Measurements from ENCODE around the gene TFIP11. TPM values are rescaled to one million over a fixed set of nuclear protein-coding genes. Genes with fewer than 3 reads are reported as not detected.

Gene TFIP11
- total and polyA plus RNA-seq, 2 donors from 2014 or later = 26.7 to 34.2 TPM

DNA sequence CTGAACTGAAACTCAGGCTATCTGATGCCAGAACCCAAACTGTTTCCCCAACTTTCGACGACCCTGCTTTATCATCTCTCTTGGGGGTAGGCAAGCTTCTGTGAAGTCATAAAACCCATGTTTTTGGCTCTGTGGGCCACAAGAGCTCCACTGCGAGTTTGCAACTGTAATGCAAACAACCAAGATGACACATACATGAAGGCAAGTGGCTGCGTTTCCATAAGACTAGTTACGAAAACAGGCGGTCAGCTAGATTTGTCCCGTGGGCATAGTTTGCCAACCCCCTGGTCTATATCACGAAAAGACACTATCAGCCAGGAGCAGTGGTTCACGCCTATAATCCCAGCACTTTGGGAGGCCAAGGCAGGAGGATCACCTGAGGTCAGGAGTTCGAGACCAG is 40.2 kb upstream of the TFIP11 start:
- H3K9ac ChIP-seq (ENCODE audit: low read length in 3 of 3) = no peak overlapping the region
- DNase-seq = no peak
- TF ChIP-seq, protein P1, sequence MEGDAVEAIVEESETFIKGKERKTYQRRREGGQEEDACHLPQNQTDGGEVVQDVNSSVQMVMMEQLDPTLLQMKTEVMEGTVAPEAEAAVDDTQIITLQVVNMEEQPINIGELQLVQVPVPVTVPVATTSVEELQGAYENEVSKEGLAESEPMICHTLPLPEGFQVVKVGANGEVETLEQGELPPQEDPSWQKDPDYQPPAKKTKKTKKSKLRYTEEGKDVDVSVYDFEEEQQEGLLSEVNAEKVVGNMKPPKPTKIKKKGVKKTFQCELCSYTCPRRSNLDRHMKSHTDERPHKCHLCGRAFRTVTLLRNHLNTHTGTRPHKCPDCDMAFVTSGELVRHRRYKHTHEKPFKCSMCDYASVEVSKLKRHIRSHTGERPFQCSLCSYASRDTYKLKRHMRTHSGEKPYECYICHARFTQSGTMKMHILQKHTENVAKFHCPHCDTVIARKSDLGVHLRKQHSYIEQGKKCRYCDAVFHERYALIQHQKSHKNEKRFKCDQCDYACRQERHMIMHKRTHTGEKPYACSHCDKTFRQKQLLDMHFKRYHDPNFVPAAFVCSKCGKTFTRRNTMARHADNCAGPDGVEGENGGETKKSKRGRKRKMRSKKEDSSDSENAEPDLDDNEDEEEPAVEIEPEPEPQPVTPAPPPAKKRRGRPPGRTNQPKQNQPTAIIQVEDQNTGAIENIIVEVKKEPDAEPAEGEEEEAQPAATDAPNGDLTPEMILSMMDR (IDR thresholded peaks at IDR 0.05; ENCODE audit: borderline replicate concordance, extremely low read depth, insufficient read depth) = no peak
- no peak for FAIRE-seq
- no peaks in the 10 kb centered on the region for H3K36me3 ChIP-seq (ENCODE audit: control insufficient read depth in 2 of 3, insufficient read depth in 3 of 3, low read length in 3 of 3)
- H3K9me3 ChIP-seq (ENCODE audit: control insufficient read depth in 2 of 3, insufficient read depth in 1 of 3, low read length in 3 of 3) = no peaks in the 10 kb centered on the region
- peaks cover 0 to 28% (median 4%) of the 10 kb centered on the region in 3 donors for H3K4me1 ChIP-seq (ENCODE audit: control insufficient read depth in 2 of 3, insufficient read depth in 2 of 3, low read depth in 1 of 3, low read length in 3 of 3)
- H3K27me3 ChIP-seq (ENCODE audit: control insufficient read depth, insufficient read depth, low read length) = no peaks in the 10 kb centered on the region
- intact Hi-C loops (cut with DNase I) = no loop called here
- no peak overlapping the region for H3K4me3 ChIP-seq (ENCODE audit: low read length in 3 of 3)
- no peak overlapping the region for H3K27ac ChIP-seq (ENCODE audit: low read depth in 2 of 2, low read length in 2 of 2)

DNA sequence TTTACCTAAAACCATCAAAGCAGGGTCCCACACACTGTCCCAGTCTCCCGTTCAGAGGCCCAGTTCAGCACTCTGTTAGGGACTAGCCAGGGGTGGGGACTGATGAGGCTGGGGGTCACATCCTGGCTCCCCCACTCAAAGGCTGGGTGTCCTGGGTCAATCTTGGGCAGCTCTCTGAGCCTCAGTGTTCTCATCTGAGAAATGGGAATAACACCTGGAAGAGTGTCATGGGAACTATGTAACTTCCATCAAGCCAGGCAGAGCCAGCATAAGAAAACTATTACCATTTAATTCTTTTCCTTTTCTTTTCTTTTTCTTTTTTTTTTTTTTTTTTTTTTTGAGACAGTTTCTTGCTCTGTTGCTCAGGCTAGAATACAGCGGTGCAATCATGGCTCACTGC is 39.3 kb upstream of the TFIP11 start:
- Histone ChIP-seq H3K27me3 (ENCODE audit: control insufficient read depth, insufficient read depth, low read length) (no peaks in the 10 kb centered on the region), H3K27ac (ENCODE audit: low read depth in 2 of 2, low read length in 2 of 2) (peak overlapping the region; percentile 36 to 82), H3K4me3 (ENCODE audit: low read length in 3 of 3) (no peak overlapping the region), H3K4me1 (ENCODE audit: control insufficient read depth in 2 of 3, insufficient read depth in 2 of 3, low read depth in 1 of 3, low read length in 3 of 3) (peaks cover 0 to 26% (median 4%) of the 10 kb centered on the region in 3 donors), H3K9ac (ENCODE audit: low read length in 3 of 3) (no peak overlapping the region), H3K36me3 (ENCODE audit: control insufficient read depth in 2 of 3, insufficient read depth in 3 of 3, low read length in 3 of 3) (no peaks in the 10 kb centered on the region), H3K9me3 (ENCODE audit: control insufficient read depth in 2 of 3, insufficient read depth in 1 of 3, low read length in 3 of 3) (no peaks in the 10 kb centered on the region)
- DNase-seq = no peak
- intact Hi-C loops (cut with DNase I) = no loop called here
- no peak for FAIRE-seq
- TF ChIP-seq, protein P1 (IDR thresholded peaks at IDR 0.05; ENCODE audit: borderline replicate concordance, extremely low read depth, insufficient read depth) = no peak

DNA sequence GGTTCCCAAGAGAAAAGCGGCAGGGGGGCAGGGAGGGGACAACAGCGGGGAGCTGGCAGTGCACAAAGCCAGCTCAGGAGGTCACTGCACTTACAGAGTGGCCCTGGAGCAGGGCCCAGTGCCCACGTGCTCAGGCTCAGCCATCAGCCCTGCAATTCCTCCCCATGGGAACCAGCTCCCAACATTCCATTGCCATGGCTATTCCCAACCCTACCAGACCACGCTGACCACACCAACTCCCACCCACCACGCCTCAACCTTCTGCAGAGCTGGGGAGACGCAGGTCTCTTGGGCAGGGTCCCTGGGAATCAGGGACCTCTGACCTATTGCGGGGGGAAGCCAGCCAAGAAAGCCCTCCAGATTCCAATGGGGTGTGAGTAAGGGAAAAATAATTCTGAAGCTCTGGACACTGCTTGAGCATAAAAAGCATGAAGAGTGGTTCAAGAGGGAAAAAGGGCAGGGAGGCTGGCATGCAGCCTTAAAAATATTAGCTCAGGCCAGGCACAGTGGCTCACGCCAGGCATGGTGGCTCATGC is 38.3 kb upstream of the TFIP11 start:
- Histone ChIP-seq H3K4me1 (ENCODE audit: control insufficient read depth in 2 of 3, insufficient read depth in 2 of 3, low read depth in 1 of 3, low read length in 3 of 3) (peaks cover 0 to 24% (median 4%) of the 10 kb centered on the region in 3 donors), H3K9ac (ENCODE audit: low read length in 3 of 3) (peak overlapping the region in 1 of 3 donors; percentile 26)
- FAIRE-seq = no peak

More for the DNA sequence above, 38.3 kb upstream of the TFIP11 start:
- intact Hi-C loops (cut with DNase I) = no loop called here
- H3K27ac ChIP-seq (ENCODE audit: low read depth in 2 of 2, low read length in 2 of 2) = peak overlapping the region; percentile 72 to 82
- no peaks in the 10 kb centered on the region for H3K9me3 ChIP-seq (ENCODE audit: control insufficient read depth in 2 of 3, insufficient read depth in 1 of 3, low read length in 3 of 3)
- H3K4me3 ChIP-seq (ENCODE audit: low read length in 3 of 3) = no peak overlapping the region
- DNase-seq = no peak
- TF ChIP-seq, protein P1 (IDR thresholded peaks at IDR 0.05; ENCODE audit: borderline replicate concordance, extremely low read depth, insufficient read depth) = no peak
- peaks cover 0 to 2% (median 0%) of the 10 kb centered on the region in 3 donors for H3K36me3 ChIP-seq (ENCODE audit: control insufficient read depth in 2 of 3, insufficient read depth in 3 of 3, low read length in 3 of 3)
- no peaks in the 10 kb centered on the region for H3K27me3 ChIP-seq (ENCODE audit: control insufficient read depth, insufficient read depth, low read length)

Data from kidney (tissue), 14 donors.